HepG2 (cell line): ENCODE results near the gene CKMT2. TPM values are rescaled to one million over a fixed set of nuclear protein-coding genes. Genes with fewer than 3 reads are reported as not detected.

Source experiments
- ATF1 ChIP-seq: IDR thresholded peaks from 2 replicates; pipeline ENCODE4 v1.6.1; 2016; ENCODE audit warnings: mild to moderate bottlenecking, control low read depth
- ELF3 ChIP-seq: IDR thresholded peaks from 2 replicates; pipeline ENCODE4 v1.6.1; 2016; ENCODE audit warnings: missing genetic modification reagents, missing compliant biosample characterization
- HOXA7 ChIP-seq: sonication (generic); formaldehyde crosslinking; IDR thresholded peaks from 2 replicates; pipeline ENCODE4 v1.8.1; 2022; ENCODE audit warnings: mild to moderate bottlenecking, missing genetic modification reagents, moderate library complexity
- ZFY ChIP-seq: sonication (generic); formaldehyde crosslinking; IDR thresholded peaks from 2 replicates; pipeline ENCODE4 v1.4.0; 2020; ENCODE audit warnings: missing genetic modification reagents
- ZNF556 ChIP-seq: sonication (generic); formaldehyde crosslinking; IDR thresholded peaks from 2 replicates; pipeline ENCODE4 v1.4.0; 2020; ENCODE audit warnings: mild to moderate bottlenecking, missing genetic modification reagents, borderline replicate concordance
- ZSCAN30 ChIP-seq: sonication (generic); formaldehyde crosslinking; IDR thresholded peaks from 2 replicates; pipeline ENCODE4 v1.5.0; 2020; ENCODE audit warnings: mild to moderate bottlenecking, missing genetic modification reagents
- ZSCAN31 ChIP-seq: sonication (generic); formaldehyde crosslinking; IDR thresholded peaks from 2 replicates; pipeline ENCODE4 v1.5.0; 2020; ENCODE audit warnings: low read depth, mild to moderate bottlenecking, missing genetic modification reagents
- polyA plus RNA-seq, 8 experiments: library from polyadenylated mRNA; depleted of rRNA in 3 of 8; stranded (reverse) in 7 of 8; unstranded in 1 of 8; fragments of >200 nt; fragmentation: Illumina TruSeq in 4 of 8; extraction: Trizol in 4 of 8; gene quantifications; 2 replicates each; pipeline versions ENCODE4 v1.2.1 to v1.2.3, GENCODE V29; 2011 to 2016; ENCODE audit warnings: low read depth in 4 of 8, missing spikeins in 1 of 8, mixed read lengths in 1 of 8; ENCODE audit not compliant: insufficient read depth in 1 of 8
- total RNA-seq, 5 experiments: library from RNA; depleted of rRNA; stranded (reverse); fragments of >200 nt; fragmentation: Illumina TruSeq; extraction: Trizol; gene quantifications; 2 replicates each; pipeline ENCODE4 v1.2.3, GENCODE V29; 2016; ENCODE audit warnings: low read depth in 1 of 5
- TF ChIP-seq, protein P1 (sequence below): sonication (generic); formaldehyde crosslinking; IDR thresholded peaks from 2 replicates; pipeline ENCODE4 v1.4.0; 2020; ENCODE audit warnings: mild to moderate bottlenecking, missing genetic modification reagents
- TF ChIP-seq, protein P2 (sequence below): sonication (generic); formaldehyde crosslinking; IDR thresholded peaks from 2 replicates; pipeline ENCODE4 v1.4.0; 2020; ENCODE audit warnings: missing genetic modification reagents, borderline replicate concordance
- TF ChIP-seq, protein P3 (sequence below): IDR thresholded peaks from 2 replicates; pipeline ENCODE4 v1.6.1; 2016; ENCODE audit warnings: missing compliant biosample characterization, missing genetic modification reagents, borderline replicate concordance
- TF ChIP-seq, protein P4 (sequence below): sonication (generic); formaldehyde crosslinking; IDR thresholded peaks from 2 replicates; pipeline ENCODE4 v1.4.0; 2020; ENCODE audit warnings: low read depth, missing genetic modification reagents
- TF ChIP-seq, protein P5 (sequence below): IDR thresholded peaks from 2 replicates; pipeline ENCODE4 v1.6.1; 2016; ENCODE audit warnings: missing biosample characterization, missing genetic modification reagents, low read depth
- TF ChIP-seq, protein P6 (sequence below): sonication (generic); formaldehyde crosslinking; IDR thresholded peaks from 2 replicates; pipeline ENCODE4 v1.8.0; 2022; ENCODE audit warnings: mild to moderate bottlenecking, missing genetic modification reagents

Gene CKMT2
- total and polyA plus RNA-seq, 2 of the 13 experiments (the other 11 are each of a cell fraction or from before 2014, with no cell fraction given): 1.2 to 8.8 TPM

DNA sequence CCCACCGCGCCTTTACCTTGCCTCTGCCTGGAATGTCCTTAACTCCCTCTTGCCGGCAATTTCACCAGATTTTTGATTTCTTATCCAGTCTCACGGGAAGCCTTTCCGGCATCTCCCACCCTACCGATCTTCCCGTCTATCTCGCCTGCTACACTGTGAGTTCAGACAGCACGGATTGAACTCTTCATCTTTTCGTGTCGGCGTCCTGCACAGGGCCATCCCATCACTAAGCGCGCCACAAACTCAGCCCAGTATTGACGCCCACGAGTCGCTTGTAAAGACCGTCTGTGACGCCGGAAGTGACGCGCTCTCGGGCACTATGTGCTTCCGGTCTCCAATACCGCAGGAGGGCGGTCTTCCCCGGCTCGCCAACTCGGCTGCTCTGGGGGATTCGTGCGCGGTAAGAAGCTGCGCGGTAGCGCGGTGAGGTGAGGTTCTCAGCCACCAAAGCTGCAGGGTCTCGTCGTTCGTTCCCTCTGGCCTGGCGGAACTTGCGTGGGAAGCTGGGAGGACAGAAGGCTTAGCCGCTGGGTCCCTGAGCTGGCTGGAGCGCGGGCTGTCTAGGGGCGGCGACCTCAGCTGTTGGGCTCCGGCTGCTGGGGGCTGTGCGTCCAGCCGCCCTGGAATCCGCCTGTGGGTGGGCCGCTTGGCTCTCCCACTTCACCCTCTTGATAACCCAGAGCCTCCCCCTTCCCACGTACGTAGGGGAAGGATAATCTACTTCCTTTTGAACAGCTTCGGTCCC, 68.3 kb downstream of the CKMT2 start, which contains the start of gene ZCCHC9 (continued):
- TF ChIP-seq ELF3 (CRISPR knock-in tag) (peak; percentile 58; the same call in 1 of the 2 replicates), ZFY (CRISPR knock-in tag) (peak; percentile 75), ATF1 (CRISPR knock-in tag) (peak; percentile 97), ZNF556 (peak; percentile 95), HOXA7 (CRISPR knock-in tag) (no peak), ZSCAN31 (CRISPR knock-in tag) (peak; percentile 86; the same call in 1 of the 2 replicates), ZSCAN30 (CRISPR knock-in tag) (no peak)
- TF ChIP-seq, protein P1, sequence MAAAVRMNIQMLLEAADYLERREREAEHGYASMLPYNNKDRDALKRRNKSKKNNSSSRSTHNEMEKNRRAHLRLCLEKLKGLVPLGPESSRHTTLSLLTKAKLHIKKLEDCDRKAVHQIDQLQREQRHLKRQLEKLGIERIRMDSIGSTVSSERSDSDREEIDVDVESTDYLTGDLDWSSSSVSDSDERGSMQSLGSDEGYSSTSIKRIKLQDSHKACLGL (CRISPR knock-in tag): peak; percentile 43; the same call in 1 of the 2 replicates
- TF ChIP-seq, protein P2, sequence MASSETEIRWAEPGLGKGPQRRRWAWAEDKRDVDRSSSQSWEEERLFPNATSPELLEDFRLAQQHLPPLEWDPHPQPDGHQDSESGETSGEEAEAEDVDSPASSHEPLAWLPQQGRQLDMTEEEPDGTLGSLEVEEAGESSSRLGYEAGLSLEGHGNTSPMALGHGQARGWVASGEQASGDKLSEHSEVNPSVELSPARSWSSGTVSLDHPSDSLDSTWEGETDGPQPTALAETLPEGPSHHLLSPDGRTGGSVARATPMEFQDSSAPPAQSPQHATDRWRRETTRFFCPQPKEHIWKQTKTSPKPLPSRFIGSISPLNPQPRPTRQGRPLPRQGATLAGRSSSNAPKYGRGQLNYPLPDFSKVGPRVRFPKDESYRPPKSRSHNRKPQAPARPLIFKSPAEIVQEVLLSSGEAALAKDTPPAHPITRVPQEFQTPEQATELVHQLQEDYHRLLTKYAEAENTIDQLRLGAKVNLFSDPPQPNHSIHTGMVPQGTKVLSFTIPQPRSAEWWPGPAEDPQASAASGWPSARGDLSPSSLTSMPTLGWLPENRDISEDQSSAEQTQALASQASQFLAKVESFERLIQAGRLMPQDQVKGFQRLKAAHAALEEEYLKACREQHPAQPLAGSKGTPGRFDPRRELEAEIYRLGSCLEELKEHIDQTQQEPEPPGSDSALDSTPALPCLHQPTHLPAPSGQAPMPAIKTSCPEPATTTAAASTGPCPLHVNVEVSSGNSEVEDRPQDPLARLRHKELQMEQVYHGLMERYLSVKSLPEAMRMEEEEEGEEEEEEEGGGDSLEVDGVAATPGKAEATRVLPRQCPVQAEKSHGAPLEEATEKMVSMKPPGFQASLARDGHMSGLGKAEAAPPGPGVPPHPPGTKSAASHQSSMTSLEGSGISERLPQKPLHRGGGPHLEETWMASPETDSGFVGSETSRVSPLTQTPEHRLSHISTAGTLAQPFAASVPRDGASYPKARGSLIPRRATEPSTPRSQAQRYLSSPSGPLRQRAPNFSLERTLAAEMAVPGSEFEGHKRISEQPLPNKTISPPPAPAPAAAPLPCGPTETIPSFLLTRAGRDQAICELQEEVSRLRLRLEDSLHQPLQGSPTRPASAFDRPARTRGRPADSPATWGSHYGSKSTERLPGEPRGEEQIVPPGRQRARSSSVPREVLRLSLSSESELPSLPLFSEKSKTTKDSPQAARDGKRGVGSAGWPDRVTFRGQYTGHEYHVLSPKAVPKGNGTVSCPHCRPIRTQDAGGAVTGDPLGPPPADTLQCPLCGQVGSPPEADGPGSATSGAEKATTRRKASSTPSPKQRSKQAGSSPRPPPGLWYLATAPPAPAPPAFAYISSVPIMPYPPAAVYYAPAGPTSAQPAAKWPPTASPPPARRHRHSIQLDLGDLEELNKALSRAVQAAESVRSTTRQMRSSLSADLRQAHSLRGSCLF (CRISPR knock-in tag): no peak; the same call in 1 of the 2 replicates
- TF ChIP-seq, protein P3, sequence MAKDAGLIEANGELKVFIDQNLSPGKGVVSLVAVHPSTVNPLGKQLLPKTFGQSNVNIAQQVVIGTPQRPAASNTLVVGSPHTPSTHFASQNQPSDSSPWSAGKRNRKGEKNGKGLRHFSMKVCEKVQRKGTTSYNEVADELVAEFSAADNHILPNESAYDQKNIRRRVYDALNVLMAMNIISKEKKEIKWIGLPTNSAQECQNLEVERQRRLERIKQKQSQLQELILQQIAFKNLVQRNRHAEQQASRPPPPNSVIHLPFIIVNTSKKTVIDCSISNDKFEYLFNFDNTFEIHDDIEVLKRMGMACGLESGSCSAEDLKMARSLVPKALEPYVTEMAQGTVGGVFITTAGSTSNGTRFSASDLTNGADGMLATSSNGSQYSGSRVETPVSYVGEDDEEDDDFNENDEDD (CRISPR knock-in tag): peak; percentile 77; the same call in 1 of the 2 replicates
- TF ChIP-seq, protein P4, sequence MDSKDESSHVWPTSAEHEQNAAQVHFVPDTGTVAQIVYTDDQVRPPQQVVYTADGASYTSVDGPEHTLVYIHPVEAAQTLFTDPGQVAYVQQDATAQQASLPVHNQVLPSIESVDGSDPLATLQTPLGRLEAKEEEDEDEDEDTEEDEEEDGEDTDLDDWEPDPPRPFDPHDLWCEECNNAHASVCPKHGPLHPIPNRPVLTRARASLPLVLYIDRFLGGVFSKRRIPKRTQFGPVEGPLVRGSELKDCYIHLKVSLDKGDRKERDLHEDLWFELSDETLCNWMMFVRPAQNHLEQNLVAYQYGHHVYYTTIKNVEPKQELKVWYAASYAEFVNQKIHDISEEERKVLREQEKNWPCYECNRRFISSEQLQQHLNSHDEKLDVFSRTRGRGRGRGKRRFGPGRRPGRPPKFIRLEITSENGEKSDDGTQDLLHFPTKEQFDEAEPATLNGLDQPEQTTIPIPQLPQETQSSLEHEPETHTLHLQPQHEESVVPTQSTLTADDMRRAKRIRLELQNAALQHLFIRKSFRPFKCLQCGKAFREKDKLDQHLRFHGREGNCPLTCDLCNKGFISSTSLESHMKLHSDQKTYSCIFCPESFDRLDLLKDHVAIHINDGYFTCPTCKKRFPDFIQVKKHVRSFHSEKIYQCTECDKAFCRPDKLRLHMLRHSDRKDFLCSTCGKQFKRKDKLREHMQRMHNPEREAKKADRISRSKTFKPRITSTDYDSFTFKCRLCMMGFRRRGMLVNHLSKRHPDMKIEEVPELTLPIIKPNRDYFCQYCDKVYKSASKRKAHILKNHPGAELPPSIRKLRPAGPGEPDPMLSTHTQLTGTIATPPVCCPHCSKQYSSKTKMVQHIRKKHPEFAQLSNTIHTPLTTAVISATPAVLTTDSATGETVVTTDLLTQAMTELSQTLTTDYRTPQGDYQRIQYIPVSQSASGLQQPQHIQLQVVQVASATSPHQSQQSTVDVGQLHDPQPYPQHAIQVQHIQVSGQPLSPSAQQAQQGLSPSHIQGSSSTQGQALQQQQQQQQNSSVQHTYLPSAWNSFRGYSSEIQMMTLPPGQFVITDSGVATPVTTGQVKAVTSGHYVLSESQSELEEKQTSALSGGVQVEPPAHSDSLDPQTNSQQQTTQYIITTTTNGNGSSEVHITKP: peak; percentile 65
- TF ChIP-seq, protein P5, sequence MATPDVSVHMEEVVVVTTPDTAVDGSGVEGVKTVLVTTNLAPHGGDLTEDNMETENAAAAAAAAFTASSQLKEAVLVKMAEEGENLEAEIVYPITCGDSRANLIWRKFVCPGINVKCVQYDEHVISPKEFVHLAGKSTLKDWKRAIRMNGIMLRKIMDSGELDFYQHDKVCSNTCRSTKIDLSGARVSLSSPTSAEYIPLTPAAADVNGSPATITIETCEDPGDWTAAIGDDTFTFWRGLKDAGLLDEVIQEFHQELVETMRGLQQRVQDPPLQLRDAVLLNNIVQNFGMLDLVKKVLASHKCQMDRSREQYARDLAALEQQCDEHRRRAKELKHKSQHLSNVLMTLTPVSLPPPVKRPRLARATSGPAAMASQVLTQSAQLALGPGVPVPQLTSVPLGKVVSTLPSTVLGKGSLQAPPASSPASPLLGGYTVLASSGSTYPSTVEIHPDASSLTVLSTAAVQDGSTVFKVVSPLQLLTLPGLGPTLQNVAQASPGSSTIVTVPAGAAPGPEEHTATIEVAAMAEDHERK: peak; percentile 89
- TF ChIP-seq, protein P6, sequence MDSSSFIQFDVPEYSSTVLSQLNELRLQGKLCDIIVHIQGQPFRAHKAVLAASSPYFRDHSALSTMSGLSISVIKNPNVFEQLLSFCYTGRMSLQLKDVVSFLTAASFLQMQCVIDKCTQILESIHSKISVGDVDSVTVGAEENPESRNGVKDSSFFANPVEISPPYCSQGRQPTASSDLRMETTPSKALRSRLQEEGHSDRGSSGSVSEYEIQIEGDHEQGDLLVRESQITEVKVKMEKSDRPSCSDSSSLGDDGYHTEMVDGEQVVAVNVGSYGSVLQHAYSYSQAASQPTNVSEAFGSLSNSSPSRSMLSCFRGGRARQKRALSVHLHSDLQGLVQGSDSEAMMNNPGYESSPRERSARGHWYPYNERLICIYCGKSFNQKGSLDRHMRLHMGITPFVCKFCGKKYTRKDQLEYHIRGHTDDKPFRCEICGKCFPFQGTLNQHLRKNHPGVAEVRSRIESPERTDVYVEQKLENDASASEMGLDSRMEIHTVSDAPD: no peak
